A673 (cell line): ENCODE data around the gene UBE2J1.

ENCODE experiments used
- CTCF ChIP-seq: fragments of 300-800, 200-600 bp; sonication (generic); conservative IDR thresholded peaks from 2 replicates; pipeline ENCODE4 v1.5.1; 2017; ENCODE audit warnings: low read depth, mild to moderate bottlenecking, antibody characterized with exemption, low read length, moderate library complexity, mixed read lengths
- EZH2 ChIP-seq: fragments of 200-600 bp; sonication (generic); IDR thresholded peaks from 2 replicates; pipeline ENCODE4 v1.6.1; 2017; ENCODE audit warnings: borderline replicate concordance, low read depth, mild to moderate bottlenecking, mixed read lengths, antibody characterized with exemption, low read length; ENCODE audit not compliant: poor library complexity, severe bottlenecking

DNA sequence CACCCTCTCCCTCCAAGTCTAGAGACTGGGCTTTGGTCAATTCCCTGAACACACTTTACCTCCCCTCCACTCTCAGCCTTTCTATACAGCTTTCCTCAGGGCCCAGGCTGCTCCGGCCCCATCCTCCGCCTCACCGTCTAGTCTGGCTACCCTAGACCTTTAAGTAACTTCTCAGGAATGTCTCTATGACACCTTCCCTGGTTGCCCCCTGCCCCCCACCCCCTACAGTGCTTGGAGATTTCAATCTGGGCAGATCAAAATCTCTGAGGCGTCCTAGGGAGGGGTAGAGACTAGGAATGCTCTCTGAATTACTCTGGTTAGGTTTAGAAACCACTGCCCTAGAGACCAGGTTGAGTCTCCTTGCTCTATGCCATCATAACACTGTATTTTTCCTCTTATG, 6.1 kb downstream of the UBE2J1 start:
- TF ChIP-seq EZH2 (no peak), CTCF (no peak)
